ENCODE results near the gene NUCKS1.
A peak's percentile ranks its signal among the peaks of the same experiment; 100 is the strongest.

NUCKS1 gene

DNA sequence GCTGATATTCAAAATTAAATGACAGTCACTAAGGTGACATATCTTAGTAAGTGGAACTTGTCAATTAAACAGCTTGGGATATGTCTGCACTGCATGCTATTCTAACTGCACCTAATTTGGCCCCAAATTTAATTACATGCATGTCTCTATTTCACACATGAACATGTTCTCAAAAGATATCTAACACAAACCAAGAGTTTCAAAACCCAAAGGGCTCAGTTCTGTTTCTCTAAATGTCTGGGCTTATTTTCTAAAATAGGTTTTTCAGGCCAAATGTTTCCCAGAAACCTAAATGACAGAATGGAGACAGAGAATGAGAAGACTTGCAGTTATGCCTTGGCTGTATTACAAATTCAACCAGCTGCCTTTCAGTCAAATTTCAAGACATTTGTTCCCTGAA is 14.0 kb upstream of the NUCKS1 start:
- H3K27me3 ChIP-seq (ENCODE audit: insufficient read depth, poor library complexity, severe bottlenecking) = no peaks in the 10 kb centered on the region
- H3K4me3 ChIP-seq (ENCODE audit: severe bottlenecking) = no peak overlapping the region
- H3K36me3 ChIP-seq (ENCODE audit: low read depth) = no peaks in the 10 kb centered on the region
- ATAC-seq (ENCODE audit: low read depth) = no peak
- DNase-seq (ENCODE audit: low spot score) = no peak
- TF ChIP-seq, protein P1, sequence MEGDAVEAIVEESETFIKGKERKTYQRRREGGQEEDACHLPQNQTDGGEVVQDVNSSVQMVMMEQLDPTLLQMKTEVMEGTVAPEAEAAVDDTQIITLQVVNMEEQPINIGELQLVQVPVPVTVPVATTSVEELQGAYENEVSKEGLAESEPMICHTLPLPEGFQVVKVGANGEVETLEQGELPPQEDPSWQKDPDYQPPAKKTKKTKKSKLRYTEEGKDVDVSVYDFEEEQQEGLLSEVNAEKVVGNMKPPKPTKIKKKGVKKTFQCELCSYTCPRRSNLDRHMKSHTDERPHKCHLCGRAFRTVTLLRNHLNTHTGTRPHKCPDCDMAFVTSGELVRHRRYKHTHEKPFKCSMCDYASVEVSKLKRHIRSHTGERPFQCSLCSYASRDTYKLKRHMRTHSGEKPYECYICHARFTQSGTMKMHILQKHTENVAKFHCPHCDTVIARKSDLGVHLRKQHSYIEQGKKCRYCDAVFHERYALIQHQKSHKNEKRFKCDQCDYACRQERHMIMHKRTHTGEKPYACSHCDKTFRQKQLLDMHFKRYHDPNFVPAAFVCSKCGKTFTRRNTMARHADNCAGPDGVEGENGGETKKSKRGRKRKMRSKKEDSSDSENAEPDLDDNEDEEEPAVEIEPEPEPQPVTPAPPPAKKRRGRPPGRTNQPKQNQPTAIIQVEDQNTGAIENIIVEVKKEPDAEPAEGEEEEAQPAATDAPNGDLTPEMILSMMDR (IDR thresholded peaks at IDR 0.05; ENCODE audit: poor library complexity, severe bottlenecking) = no peak
- H3K27ac ChIP-seq (ENCODE audit: poor library complexity, severe bottlenecking) = no peak overlapping the region
- H3K4me1 ChIP-seq (ENCODE audit: insufficient read depth, poor library complexity, severe bottlenecking) = peaks cover 8% of the 10 kb centered on the region
- no peaks in the 10 kb centered on the region for H3K9me3 ChIP-seq (ENCODE audit: severe bottlenecking)

DNA sequence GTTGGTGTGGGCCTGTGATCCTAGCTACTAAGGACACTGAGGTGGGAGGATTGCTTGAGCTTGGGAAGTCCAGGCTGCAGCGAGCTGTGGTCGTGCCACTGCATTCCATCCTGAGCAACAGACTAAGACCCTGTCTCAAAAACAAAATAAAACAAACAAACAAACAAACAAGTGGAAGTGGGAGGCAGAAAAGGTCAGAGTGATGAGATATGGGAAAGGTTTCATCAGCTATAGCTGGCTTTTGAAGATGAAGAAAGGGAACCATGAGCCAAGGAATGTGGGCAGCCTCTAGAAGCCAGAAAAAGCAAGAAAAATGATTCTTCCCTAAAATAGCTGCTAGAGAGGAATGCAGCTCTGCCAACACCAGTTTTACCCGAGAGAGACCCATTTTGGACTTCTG is 10.6 kb upstream of the NUCKS1 start:
- Histone ChIP-seq H3K27me3 (ENCODE audit: insufficient read depth, poor library complexity, severe bottlenecking) (no peaks in the 10 kb centered on the region), H3K4me1 (ENCODE audit: insufficient read depth, poor library complexity, severe bottlenecking) (no peaks in the 10 kb centered on the region), H3K36me3 (ENCODE audit: low read depth) (no peaks in the 10 kb centered on the region), H3K27ac (ENCODE audit: poor library complexity, severe bottlenecking) (no peak overlapping the region), H3K9me3 (ENCODE audit: severe bottlenecking) (no peaks in the 10 kb centered on the region), H3K4me3 (ENCODE audit: severe bottlenecking) (no peak overlapping the region)
- DNase-seq (ENCODE audit: low spot score) (no peak), ATAC-seq (ENCODE audit: low read depth) (no peak)
- TF ChIP-seq, protein P1 (IDR thresholded peaks at IDR 0.05; ENCODE audit: poor library complexity, severe bottlenecking) = no peak

DNA sequence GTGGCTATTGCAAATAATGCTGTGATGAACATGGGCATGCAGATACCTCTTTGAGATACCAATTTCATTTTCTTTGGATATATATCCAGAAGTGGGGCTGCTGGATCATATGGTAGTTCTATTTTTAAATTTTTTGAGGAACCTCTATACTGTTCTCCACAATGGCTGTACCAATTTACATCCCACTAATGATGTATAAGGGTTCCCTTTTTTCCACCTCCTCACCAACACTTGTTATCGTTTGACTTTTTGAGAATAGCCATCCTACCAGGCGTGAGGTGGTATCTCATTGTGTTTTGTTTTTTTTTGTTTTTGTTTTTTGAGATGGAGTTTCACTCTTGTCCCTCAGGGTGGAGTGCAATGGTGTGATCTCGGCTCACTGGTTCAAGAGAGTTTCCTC is 6.6 kb upstream of the NUCKS1 start:
- no peak for DNase-seq (ENCODE audit: low spot score)
- Histone ChIP-seq H3K36me3 (ENCODE audit: low read depth) (no peaks in the 10 kb centered on the region), H3K9me3 (ENCODE audit: severe bottlenecking) (no peaks in the 10 kb centered on the region), H3K4me3 (ENCODE audit: severe bottlenecking) (no peak overlapping the region), H3K27me3 (ENCODE audit: insufficient read depth, poor library complexity, severe bottlenecking) (no peaks in the 10 kb centered on the region), H3K4me1 (ENCODE audit: insufficient read depth, poor library complexity, severe bottlenecking) (no peaks in the 10 kb centered on the region), H3K27ac (ENCODE audit: poor library complexity, severe bottlenecking) (no peak overlapping the region)
- ATAC-seq (ENCODE audit: low read depth) = no peak
- TF ChIP-seq, protein P1 (IDR thresholded peaks at IDR 0.05; ENCODE audit: poor library complexity, severe bottlenecking) = no peak

DNA sequence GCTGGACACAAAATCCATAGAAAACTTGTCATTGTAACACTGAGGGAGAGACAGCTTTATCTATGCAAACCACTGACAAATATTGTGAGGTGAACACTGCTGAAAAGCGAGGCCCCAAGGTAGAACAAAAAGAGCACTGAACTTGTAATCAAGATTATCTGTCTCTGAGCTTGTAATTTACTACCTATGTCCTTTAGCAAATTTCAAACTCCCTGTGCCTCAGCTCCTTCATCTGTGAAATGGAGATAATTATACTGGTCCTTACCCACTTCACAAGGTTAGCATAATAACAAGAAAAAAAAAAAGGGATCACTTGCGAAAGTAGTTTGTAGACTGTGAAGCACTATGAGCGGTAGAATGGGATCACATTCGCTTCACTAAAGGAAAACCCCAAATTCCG is 4.9 kb upstream of the NUCKS1 start:
- H3K36me3 ChIP-seq (ENCODE audit: low read depth) = no peaks in the 10 kb centered on the region
- ATAC-seq (ENCODE audit: low read depth) = no peak

DNA sequence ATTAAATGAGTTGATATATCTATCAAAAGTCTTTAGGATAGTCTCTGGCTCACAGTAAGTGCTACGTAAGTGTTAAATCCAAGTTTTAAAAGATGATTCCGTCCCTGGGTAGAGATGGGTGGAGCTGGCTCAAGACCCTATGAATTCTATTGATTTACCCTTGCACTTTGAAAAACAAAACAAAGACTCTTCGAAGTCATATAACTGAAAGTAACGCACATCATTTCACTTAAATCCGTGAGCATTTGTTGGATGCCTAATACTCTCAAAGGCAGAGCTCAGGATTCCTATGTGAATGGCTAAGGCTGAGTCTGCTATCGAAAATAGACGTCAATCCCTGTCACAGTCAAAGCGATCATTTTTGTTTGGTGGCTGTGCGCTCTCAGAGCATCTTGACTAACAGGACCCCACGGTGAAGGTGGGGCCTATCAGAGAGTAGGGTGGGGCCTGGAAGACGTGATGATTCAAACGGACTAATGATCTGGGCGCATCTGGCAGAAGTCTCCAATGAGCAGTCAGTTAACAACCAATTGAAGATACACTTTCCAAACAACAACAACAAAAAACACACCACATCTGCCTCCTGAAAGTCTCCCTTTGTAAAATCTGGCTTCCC is 1.2 kb upstream of the NUCKS1 start:
- TF ChIP-seq, protein P1 (IDR thresholded peaks at IDR 0.05; ENCODE audit: poor library complexity, severe bottlenecking) = no peak
- peak overlapping the region; percentile 92 for H3K27ac ChIP-seq (ENCODE audit: poor library complexity, severe bottlenecking)
- no peak overlapping the region for H3K4me3 ChIP-seq (ENCODE audit: severe bottlenecking)
- DNase-seq (ENCODE audit: low spot score) (no peak), ATAC-seq (ENCODE audit: low read depth) (no peak)
- H3K9me3 ChIP-seq (ENCODE audit: severe bottlenecking) = no peaks in the 10 kb centered on the region
- H3K36me3 ChIP-seq (ENCODE audit: low read depth) = peaks cover 28% of the 10 kb centered on the region
- no peaks in the 10 kb centered on the region for H3K27me3 ChIP-seq (ENCODE audit: insufficient read depth, poor library complexity, severe bottlenecking)
- H3K4me1 ChIP-seq (ENCODE audit: insufficient read depth, poor library complexity, severe bottlenecking) = peaks cover 19% of the 10 kb centered on the region

More for the DNA sequence above, 4.9 kb upstream of the NUCKS1 start:
- no peak for DNase-seq (ENCODE audit: low spot score)
- no peaks in the 10 kb centered on the region for H3K9me3 ChIP-seq (ENCODE audit: severe bottlenecking)
- no peak overlapping the region for H3K4me3 ChIP-seq (ENCODE audit: severe bottlenecking)
- TF ChIP-seq, protein P1 (IDR thresholded peaks at IDR 0.05; ENCODE audit: poor library complexity, severe bottlenecking) = no peak
- H3K4me1 ChIP-seq (ENCODE audit: insufficient read depth, poor library complexity, severe bottlenecking) = no peaks in the 10 kb centered on the region
- no peak overlapping the region for H3K27ac ChIP-seq (ENCODE audit: poor library complexity, severe bottlenecking)
- no peaks in the 10 kb centered on the region for H3K27me3 ChIP-seq (ENCODE audit: insufficient read depth, poor library complexity, severe bottlenecking)
